ENCODE measurements around the gene ADGRL3.

GRCh38 chr4:61245069-61245714 is 45.1 kb downstream of the ADGRL3 start:
- TF ChIP-seq CTCF (IDR thresholded peaks at IDR 0.05; ENCODE audit: low read length) (no peak), EZH2 (IDR thresholded peaks at IDR 0.05; ENCODE audit: borderline replicate concordance, low read length) (no peak)

Data from OCI-LY1 (cell line).